Hepatocyte (in vitro differentiated cells): ENCODE data around the gene DTX1.

ENCODE experiments used
- EZH2 ChIP-seq: fragments of 200-600 bp; sonication (generic); IDR thresholded peaks from 2 replicates; pipeline ENCODE4 v1.6.1; 2016; ENCODE audit warnings: antibody characterized with exemption, mild to moderate bottlenecking, borderline replicate concordance
- TF ChIP-seq, protein P1 (sequence below): fragments of 200-600 bp; sonication (generic); IDR thresholded peaks from 2 replicates; pipeline ENCODE4 v1.5.1; 2016; ENCODE audit warnings: antibody characterized with exemption, mild to moderate bottlenecking; ENCODE audit not compliant: poor library complexity

DNA sequence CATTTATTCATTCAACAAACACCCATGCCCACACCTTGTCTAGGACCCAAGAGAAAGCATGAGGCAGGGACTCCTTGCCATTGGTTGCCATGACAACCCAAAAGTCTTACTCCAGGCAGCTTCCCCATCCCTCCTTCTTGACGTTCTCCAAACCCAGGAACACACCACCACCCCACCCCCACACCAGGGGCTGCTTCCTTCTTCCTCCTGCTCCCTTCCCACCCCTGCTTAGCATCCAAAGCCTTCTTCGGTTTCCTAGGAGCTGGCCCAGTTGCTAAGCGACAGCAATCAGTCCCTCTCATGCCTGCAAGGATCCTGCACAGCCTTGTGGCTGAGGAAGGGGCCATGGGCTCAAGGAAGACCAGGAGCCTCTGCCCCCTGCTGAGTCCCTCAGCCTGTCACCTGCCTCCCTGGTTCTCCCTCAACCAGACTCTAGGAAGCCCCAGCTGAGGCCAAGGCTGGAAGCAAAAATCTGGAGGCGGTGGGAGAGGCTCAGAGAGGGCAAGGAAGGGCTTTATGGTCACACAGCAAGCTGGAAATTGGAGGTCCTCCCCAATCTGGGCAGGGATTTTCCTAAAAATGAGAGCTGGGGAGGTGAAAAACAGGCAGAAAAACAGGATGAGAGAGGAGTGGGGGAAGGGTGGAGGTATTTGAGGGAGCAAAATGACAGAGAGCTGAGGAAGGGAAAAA lies 63.6 kb downstream of the DTX1 start:
- TF ChIP-seq, protein P1, sequence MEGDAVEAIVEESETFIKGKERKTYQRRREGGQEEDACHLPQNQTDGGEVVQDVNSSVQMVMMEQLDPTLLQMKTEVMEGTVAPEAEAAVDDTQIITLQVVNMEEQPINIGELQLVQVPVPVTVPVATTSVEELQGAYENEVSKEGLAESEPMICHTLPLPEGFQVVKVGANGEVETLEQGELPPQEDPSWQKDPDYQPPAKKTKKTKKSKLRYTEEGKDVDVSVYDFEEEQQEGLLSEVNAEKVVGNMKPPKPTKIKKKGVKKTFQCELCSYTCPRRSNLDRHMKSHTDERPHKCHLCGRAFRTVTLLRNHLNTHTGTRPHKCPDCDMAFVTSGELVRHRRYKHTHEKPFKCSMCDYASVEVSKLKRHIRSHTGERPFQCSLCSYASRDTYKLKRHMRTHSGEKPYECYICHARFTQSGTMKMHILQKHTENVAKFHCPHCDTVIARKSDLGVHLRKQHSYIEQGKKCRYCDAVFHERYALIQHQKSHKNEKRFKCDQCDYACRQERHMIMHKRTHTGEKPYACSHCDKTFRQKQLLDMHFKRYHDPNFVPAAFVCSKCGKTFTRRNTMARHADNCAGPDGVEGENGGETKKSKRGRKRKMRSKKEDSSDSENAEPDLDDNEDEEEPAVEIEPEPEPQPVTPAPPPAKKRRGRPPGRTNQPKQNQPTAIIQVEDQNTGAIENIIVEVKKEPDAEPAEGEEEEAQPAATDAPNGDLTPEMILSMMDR: no peak
- TF ChIP-seq EZH2: no peak
